ENCODE measurements around the gene TTC12.

TTC12 gene

GRCh38 chr11:113372309-113372708 is 57.9 kb downstream of the TTC12 start:
- Histone ChIP-seq H4K8ac (ENCODE audit: low read length) (no peak overlapping the region), H3K27ac (ENCODE audit: low read length, poor library complexity, severe bottlenecking) (no peak overlapping the region), H2BK120ac (ENCODE audit: low read depth, low read length) (no peak overlapping the region), H3K36me3 (ENCODE audit: control insufficient read depth in 1 of 2, insufficient read depth in 2 of 2, low read depth in 1 of 2, low read length in 2 of 2) (peaks cover 6% of the 10 kb centered on the region in 2 experiments), H2BK15ac (ENCODE audit: low read depth, poor library complexity, severe bottlenecking) (no peak overlapping the region), H3K4me1 (ENCODE audit: control insufficient read depth, insufficient read depth, low read depth, low read length) (no peaks in the 10 kb centered on the region), H3K18ac (ENCODE audit: low read depth in 1 of 2, low read length in 2 of 2) (no peak overlapping the region), H3K27me3 (ENCODE audit: control insufficient read depth in 1 of 2, insufficient read depth in 1 of 2, low read length in 2 of 2) (peaks cover 0 to 2% of the 10 kb centered on the region in 2 experiments), H2AFZ (ENCODE audit: low read depth, low read length) (no peak overlapping the region), H3K9ac (ENCODE audit: low read length) (no peak overlapping the region), H2AK5ac (ENCODE audit: low read length, severe bottlenecking) (no peak overlapping the region), H3K4ac (ENCODE audit: low read depth in 1 of 2, low read length in 2 of 2) (no peak overlapping the region), H2BK12ac (ENCODE audit: low read length in 2 of 2) (no peak overlapping the region), H3K4me3 (ENCODE audit: insufficient read depth in 1 of 2, low read depth in 1 of 2, low read length in 2 of 2) (no peak overlapping the region), H3K9me3 (ENCODE audit: control insufficient read depth, low read length) (no peaks in the 10 kb centered on the region), H3K14ac (ENCODE audit: low read length in 2 of 2) (no peak overlapping the region), H3K23ac (ENCODE audit: low read length in 2 of 2) (no peak overlapping the region), H3K79me1 (replicated peaks; ENCODE audit: low read length, poor library complexity, severe bottlenecking) (no peaks in the 10 kb centered on the region), H3K4me2 (ENCODE audit: low read length, poor library complexity, severe bottlenecking) (no peak overlapping the region), H2BK5ac (ENCODE audit: low read depth, low read length, poor library complexity, severe bottlenecking) (no peak overlapping the region), H4K91ac (ENCODE audit: low read length) (no peak overlapping the region)
- DNase-seq, result no peak
- WGBS, result no CpG with 5 or more reads among the region's 4 CpGs

- Histone ChIP-seq H3K4me1 (ENCODE audit: control insufficient read depth, insufficient read depth, low read depth, low read length) (no peaks in the 10 kb centered on the region), H3K4ac (ENCODE audit: low read depth in 1 of 2, low read length in 2 of 2) (no peak overlapping the region), H2BK12ac (ENCODE audit: low read length in 2 of 2) (no peak overlapping the region), H3K18ac (ENCODE audit: low read depth in 1 of 2, low read length in 2 of 2) (no peak overlapping the region), H2BK120ac (ENCODE audit: low read depth, low read length) (no peak overlapping the region), H2AK5ac (ENCODE audit: low read length, severe bottlenecking) (no peak overlapping the region), H2AFZ (ENCODE audit: low read depth, low read length) (no peak overlapping the region), H3K27me3 (ENCODE audit: control insufficient read depth in 1 of 2, insufficient read depth in 1 of 2, low read length in 2 of 2) (peaks cover 0 to 11% of the 10 kb centered on the region in 2 experiments), H4K8ac (ENCODE audit: low read length) (no peak overlapping the region), H3K27ac (ENCODE audit: low read length, poor library complexity, severe bottlenecking) (no peak overlapping the region), H3K14ac (ENCODE audit: low read length in 2 of 2) (no peak overlapping the region), H2BK15ac (ENCODE audit: low read depth, poor library complexity, severe bottlenecking) (no peak overlapping the region), H3K4me3 (ENCODE audit: insufficient read depth in 1 of 2, low read depth in 1 of 2, low read length in 2 of 2) (no peak overlapping the region), H3K79me1 (replicated peaks; ENCODE audit: low read length, poor library complexity, severe bottlenecking) (no peaks in the 10 kb centered on the region), H3K4me2 (ENCODE audit: low read length, poor library complexity, severe bottlenecking) (no peak overlapping the region), H3K9ac (ENCODE audit: low read length) (no peak overlapping the region), H3K9me3 (ENCODE audit: control insufficient read depth, low read length) (no peaks in the 10 kb centered on the region), H3K23ac (ENCODE audit: low read length in 2 of 2) (no peak overlapping the region), H3K36me3 (ENCODE audit: control insufficient read depth in 1 of 2, insufficient read depth in 2 of 2, low read depth in 1 of 2, low read length in 2 of 2) (peaks cover 2 to 3% of the 10 kb centered on the region in 2 experiments), H4K91ac (ENCODE audit: low read length) (no peak overlapping the region), H2BK5ac (ENCODE audit: low read depth, low read length, poor library complexity, severe bottlenecking) (no peak overlapping the region)
- DNase-seq, result peak; percentile 41
- WGBS, result 45% methylated on average over 3 of the region's 3 CpGs
Observed at GRCh38 chr11:113373306-113373705, 58.9 kb downstream of the TTC12 start.

GRCh38 chr11:113373981-113374560 is 59.7 kb downstream of the TTC12 start:
- Histone ChIP-seq H3K79me1 (replicated peaks; ENCODE audit: low read length, poor library complexity, severe bottlenecking) (no peaks in the 10 kb centered on the region), H2AK5ac (ENCODE audit: low read length, severe bottlenecking) (no peak overlapping the region), H3K9ac (ENCODE audit: low read length) (no peak overlapping the region), H4K8ac (ENCODE audit: low read length) (no peak overlapping the region), H2BK12ac (ENCODE audit: low read length in 2 of 2) (no peak overlapping the region), H2BK15ac (ENCODE audit: low read depth, poor library complexity, severe bottlenecking) (no peak overlapping the region), H3K23ac (ENCODE audit: low read length in 2 of 2) (no peak overlapping the region), H3K27me3 (ENCODE audit: control insufficient read depth in 1 of 2, insufficient read depth in 1 of 2, low read length in 2 of 2) (peaks cover 0 to 11% of the 10 kb centered on the region in 2 experiments), H3K36me3 (ENCODE audit: control insufficient read depth in 1 of 2, insufficient read depth in 2 of 2, low read depth in 1 of 2, low read length in 2 of 2) (no peaks in the 10 kb centered on the region), H3K27ac (ENCODE audit: low read length, poor library complexity, severe bottlenecking) (no peak overlapping the region), H2AFZ (ENCODE audit: low read depth, low read length) (no peak overlapping the region), H2BK120ac (ENCODE audit: low read depth, low read length) (no peak overlapping the region), H3K4me1 (ENCODE audit: control insufficient read depth, insufficient read depth, low read depth, low read length) (no peaks in the 10 kb centered on the region), H3K4me2 (ENCODE audit: low read length, poor library complexity, severe bottlenecking) (no peak overlapping the region), H4K91ac (ENCODE audit: low read length) (no peak overlapping the region), H3K4me3 (ENCODE audit: insufficient read depth in 1 of 2, low read depth in 1 of 2, low read length in 2 of 2) (no peak overlapping the region), H3K9me3 (ENCODE audit: control insufficient read depth, low read length) (no peaks in the 10 kb centered on the region), H3K14ac (ENCODE audit: low read length in 2 of 2) (no peak overlapping the region), H3K18ac (ENCODE audit: low read depth in 1 of 2, low read length in 2 of 2) (no peak overlapping the region), H3K4ac (ENCODE audit: low read depth in 1 of 2, low read length in 2 of 2) (no peak overlapping the region), H2BK5ac (ENCODE audit: low read depth, low read length, poor library complexity, severe bottlenecking) (no peak overlapping the region)
- WGBS, result 92% methylated on average over 8 of the region's 10 CpGs
- no peak for DNase-seq

GRCh38 chr11:113375402-113375801 is 61.0 kb downstream of the TTC12 start:
- no peak overlapping the region for H3K4me3 ChIP-seq (ENCODE audit: insufficient read depth in 1 of 2, low read depth in 1 of 2, low read length in 2 of 2)
- H3K9me3 ChIP-seq (ENCODE audit: control insufficient read depth, low read length), result no peaks in the 10 kb centered on the region
- H3K27ac ChIP-seq (ENCODE audit: low read length, poor library complexity, severe bottlenecking), result no peak overlapping the region
- no peak overlapping the region for H3K4me2 ChIP-seq (ENCODE audit: low read length, poor library complexity, severe bottlenecking)
- peaks cover 0 to 11% of the 10 kb centered on the region in 2 experiments for H3K27me3 ChIP-seq (ENCODE audit: control insufficient read depth in 1 of 2, insufficient read depth in 1 of 2, low read length in 2 of 2)
- no peak overlapping the region for H3K14ac ChIP-seq (ENCODE audit: low read length in 2 of 2)
- no peak overlapping the region for H2AFZ ChIP-seq (ENCODE audit: low read depth, low read length)
- no peaks in the 10 kb centered on the region for H3K4me1 ChIP-seq (ENCODE audit: control insufficient read depth, insufficient read depth, low read depth, low read length)
- no peaks in the 10 kb centered on the region for H3K36me3 ChIP-seq (ENCODE audit: control insufficient read depth in 1 of 2, insufficient read depth in 2 of 2, low read depth in 1 of 2, low read length in 2 of 2)
- WGBS, result 95% methylated on average over 4 of the region's 5 CpGs
- no peak overlapping the region for H2BK12ac ChIP-seq (ENCODE audit: low read length in 2 of 2)
- no peak overlapping the region for H3K9ac ChIP-seq (ENCODE audit: low read length)
- H2BK15ac ChIP-seq (ENCODE audit: low read depth, poor library complexity, severe bottlenecking), result no peak overlapping the region
- H3K4ac ChIP-seq (ENCODE audit: low read depth in 1 of 2, low read length in 2 of 2), result no peak overlapping the region
- H2BK5ac ChIP-seq (ENCODE audit: low read depth, low read length, poor library complexity, severe bottlenecking), result no peak overlapping the region
- no peak overlapping the region for H3K18ac ChIP-seq (ENCODE audit: low read depth in 1 of 2, low read length in 2 of 2)
- no peak overlapping the region for H4K91ac ChIP-seq (ENCODE audit: low read length)
- H3K79me1 ChIP-seq (replicated peaks; ENCODE audit: low read length, poor library complexity, severe bottlenecking), result no peaks in the 10 kb centered on the region
- no peak overlapping the region for H2BK120ac ChIP-seq (ENCODE audit: low read depth, low read length)
- no peak overlapping the region for H2AK5ac ChIP-seq (ENCODE audit: low read length, severe bottlenecking)
- DNase-seq, result no peak
- no peak overlapping the region for H3K23ac ChIP-seq (ENCODE audit: low read length in 2 of 2)
- no peak overlapping the region for H4K8ac ChIP-seq (ENCODE audit: low read length)

Data from mesenchymal stem cell (in vitro differentiated cells and primary cell).